ENCODE measurements around the gene ZNF593.

DNA sequence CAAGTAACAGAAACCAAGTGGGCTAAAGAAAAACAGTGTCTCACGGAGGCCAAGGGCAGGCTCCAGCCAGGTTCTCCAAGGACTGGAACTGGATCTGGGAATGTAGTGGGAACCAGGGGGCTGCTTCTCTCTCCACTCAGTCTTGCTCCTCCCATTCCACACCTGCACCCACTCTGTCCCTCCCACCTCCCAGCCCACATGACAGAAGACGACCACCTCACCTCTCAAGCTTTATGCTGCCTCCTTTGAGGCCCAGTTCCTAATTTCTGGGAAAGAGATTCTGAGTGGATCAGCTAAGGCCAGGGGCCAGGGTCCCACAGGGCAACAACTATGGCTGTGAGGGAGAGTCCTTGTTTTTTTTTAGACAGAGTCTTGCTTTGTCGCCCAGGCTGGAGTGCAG lies 45.5 kb downstream of the ZNF593 start:
- TF ChIP-seq, protein P1, sequence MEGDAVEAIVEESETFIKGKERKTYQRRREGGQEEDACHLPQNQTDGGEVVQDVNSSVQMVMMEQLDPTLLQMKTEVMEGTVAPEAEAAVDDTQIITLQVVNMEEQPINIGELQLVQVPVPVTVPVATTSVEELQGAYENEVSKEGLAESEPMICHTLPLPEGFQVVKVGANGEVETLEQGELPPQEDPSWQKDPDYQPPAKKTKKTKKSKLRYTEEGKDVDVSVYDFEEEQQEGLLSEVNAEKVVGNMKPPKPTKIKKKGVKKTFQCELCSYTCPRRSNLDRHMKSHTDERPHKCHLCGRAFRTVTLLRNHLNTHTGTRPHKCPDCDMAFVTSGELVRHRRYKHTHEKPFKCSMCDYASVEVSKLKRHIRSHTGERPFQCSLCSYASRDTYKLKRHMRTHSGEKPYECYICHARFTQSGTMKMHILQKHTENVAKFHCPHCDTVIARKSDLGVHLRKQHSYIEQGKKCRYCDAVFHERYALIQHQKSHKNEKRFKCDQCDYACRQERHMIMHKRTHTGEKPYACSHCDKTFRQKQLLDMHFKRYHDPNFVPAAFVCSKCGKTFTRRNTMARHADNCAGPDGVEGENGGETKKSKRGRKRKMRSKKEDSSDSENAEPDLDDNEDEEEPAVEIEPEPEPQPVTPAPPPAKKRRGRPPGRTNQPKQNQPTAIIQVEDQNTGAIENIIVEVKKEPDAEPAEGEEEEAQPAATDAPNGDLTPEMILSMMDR (IDR thresholded peaks at IDR 0.05), result no peak
- TF ChIP-seq EZH2 (IDR thresholded peaks at IDR 0.05), result no peak
